ENCODE results near the gene ZNRF3. TPM values are rescaled to one million over a fixed set of nuclear protein-coding genes. Genes with fewer than 3 reads are reported as not detected.

The ZNRF3 gene
- total RNA-seq, 4 donors from 2014 or later: 17.2 to 22.8 (median 19.5) TPM

DNA sequence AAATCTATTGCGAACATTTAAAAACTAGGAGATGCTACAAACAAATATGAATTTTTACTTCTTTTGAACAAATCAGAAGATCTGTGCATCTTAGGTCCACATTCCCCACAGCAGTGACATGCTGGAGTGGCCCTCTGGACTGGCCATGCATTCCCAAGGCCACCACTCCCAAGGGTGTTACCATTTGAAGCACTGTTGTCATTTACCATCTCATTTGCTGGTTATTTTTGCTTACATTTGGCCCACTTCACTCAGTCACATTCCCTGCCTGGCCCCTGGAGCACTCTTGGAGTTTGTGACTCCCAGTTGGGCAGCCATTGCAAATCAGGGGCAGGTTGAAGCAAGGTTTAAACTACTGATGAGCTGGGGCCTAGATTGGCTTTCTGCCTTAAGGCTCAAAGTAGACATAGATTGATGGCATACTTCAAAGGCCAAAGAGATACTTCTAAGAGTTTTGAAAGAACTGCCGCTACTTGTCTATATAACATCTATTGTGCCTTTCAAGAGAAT is 8.5 kb upstream of the ZNRF3 start:
- DNase-seq (ENCODE audit: low spot score in 2 of 2): no peak
- WGBS, 2 donors: 86 to 91% methylated on average over 2 of the region's 2 CpGs
- H3K4me3 ChIP-seq (ENCODE audit: low read depth, poor library complexity, severe bottlenecking): no peak overlapping the region
- TF ChIP-seq, protein P1, sequence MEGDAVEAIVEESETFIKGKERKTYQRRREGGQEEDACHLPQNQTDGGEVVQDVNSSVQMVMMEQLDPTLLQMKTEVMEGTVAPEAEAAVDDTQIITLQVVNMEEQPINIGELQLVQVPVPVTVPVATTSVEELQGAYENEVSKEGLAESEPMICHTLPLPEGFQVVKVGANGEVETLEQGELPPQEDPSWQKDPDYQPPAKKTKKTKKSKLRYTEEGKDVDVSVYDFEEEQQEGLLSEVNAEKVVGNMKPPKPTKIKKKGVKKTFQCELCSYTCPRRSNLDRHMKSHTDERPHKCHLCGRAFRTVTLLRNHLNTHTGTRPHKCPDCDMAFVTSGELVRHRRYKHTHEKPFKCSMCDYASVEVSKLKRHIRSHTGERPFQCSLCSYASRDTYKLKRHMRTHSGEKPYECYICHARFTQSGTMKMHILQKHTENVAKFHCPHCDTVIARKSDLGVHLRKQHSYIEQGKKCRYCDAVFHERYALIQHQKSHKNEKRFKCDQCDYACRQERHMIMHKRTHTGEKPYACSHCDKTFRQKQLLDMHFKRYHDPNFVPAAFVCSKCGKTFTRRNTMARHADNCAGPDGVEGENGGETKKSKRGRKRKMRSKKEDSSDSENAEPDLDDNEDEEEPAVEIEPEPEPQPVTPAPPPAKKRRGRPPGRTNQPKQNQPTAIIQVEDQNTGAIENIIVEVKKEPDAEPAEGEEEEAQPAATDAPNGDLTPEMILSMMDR (IDR thresholded peaks at IDR 0.05): no peak
- TF ChIP-seq POLR2A (IDR thresholded peaks at IDR 0.05): no peak
- intact Hi-C loops (cut with DNase I; ENCODE audit: low total_unique reads): no loop called here

DNA sequence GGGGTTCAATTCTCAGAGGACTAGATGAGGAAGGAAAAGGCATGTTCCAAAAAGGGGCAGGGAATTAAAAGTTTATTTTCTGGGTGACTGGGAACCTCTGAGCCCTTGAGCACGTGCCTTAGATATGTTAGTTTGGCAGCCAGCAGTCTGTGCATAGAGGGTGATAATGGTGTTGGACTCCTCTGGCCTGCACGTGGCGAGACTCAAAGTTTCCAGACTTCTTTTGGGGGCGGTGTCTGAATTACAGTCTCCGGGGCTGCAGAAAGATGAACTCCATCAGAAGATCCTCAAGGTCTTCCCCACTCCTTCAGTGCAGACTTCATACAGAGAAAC is 861 bp upstream of the ZNRF3 start:
- intact Hi-C loops (cut with DNase I; ENCODE audit: low total_unique reads): no loop called here
- no peak for TF ChIP-seq POLR2A (IDR thresholded peaks at IDR 0.05)
- TF ChIP-seq, protein P1 (IDR thresholded peaks at IDR 0.05): no peak
- peak in 1 of 2 donors; percentile 32 for DNase-seq (ENCODE audit: low spot score in 2 of 2)
- WGBS, 2 donors: 3 to 10% methylated on average over 5 of the region's 5 CpGs
- peak overlapping the region; percentile 54 for H3K4me3 ChIP-seq (ENCODE audit: low read depth, poor library complexity, severe bottlenecking)

GRCh38 chr22:28883657-28883916 is 215 bp downstream of the ZNRF3 start:
- TF ChIP-seq, protein P1 (IDR thresholded peaks at IDR 0.05): no peak
- TF ChIP-seq POLR2A (IDR thresholded peaks at IDR 0.05): no peak
- no peak for DNase-seq (ENCODE audit: low spot score in 2 of 2)
- WGBS, 2 donors: 0 to 1% methylated on average over 4 to 13 of the region's 48 CpGs
- intact Hi-C loops (cut with DNase I; ENCODE audit: low total_unique reads): no loop called here
- peak overlapping the region; percentile 32 for H3K4me3 ChIP-seq (ENCODE audit: low read depth, poor library complexity, severe bottlenecking)

- TF ChIP-seq, protein P1 (IDR thresholded peaks at IDR 0.05): no peak
- TF ChIP-seq POLR2A (IDR thresholded peaks at IDR 0.05): no peak
- intact Hi-C loops (cut with DNase I; ENCODE audit: low total_unique reads): no loop called here
- 9 to 19% methylated on average over 24 to 30 of the region's 78 CpGs for WGBS, 2 donors
- H3K4me3 ChIP-seq (ENCODE audit: low read depth, poor library complexity, severe bottlenecking): peak overlapping the region; percentile 32
- DNase-seq (ENCODE audit: low spot score in 2 of 2): peak in 1 of 2 donors; percentile 86
These were observed 760 bp downstream of the ZNRF3 start for GRCh38 chr22:28883917-28884746.

GRCh38 chr22:28884747-28885350 is 1.5 kb downstream of the ZNRF3 start:
- no peak for TF ChIP-seq POLR2A (IDR thresholded peaks at IDR 0.05)
- TF ChIP-seq, protein P1 (IDR thresholded peaks at IDR 0.05): no peak

More at GRCh38 chr22:28884747-28885350, 1.5 kb downstream of the ZNRF3 start:
- intact Hi-C loops (cut with DNase I; ENCODE audit: low total_unique reads): no loop called here
- H3K4me3 ChIP-seq (ENCODE audit: low read depth, poor library complexity, severe bottlenecking): peak overlapping the region; percentile 32
- 45 to 49% methylated on average over 19 of the region's 19 CpGs for WGBS, 2 donors
- no peak for DNase-seq (ENCODE audit: low spot score in 2 of 2)
